IPS-18c (cell line): ENCODE measurements around the gene CACNA1C.

ENCODE experiments used
- H3K4me3 ChIP-seq: 2 replicates; pipeline ENCODE4 v1.7.0; 2013; ENCODE audit warnings: low read depth, mild to moderate bottlenecking, low read length, moderate library complexity; ENCODE audit not compliant: insufficient read depth
- H3K9me3 ChIP-seq: one replicate; pipeline ENCODE4 v1.6.1; 2013; ENCODE audit warnings: mild to moderate bottlenecking, low read length, moderate library complexity; ENCODE audit not compliant: control insufficient read depth, insufficient read depth

The CACNA1C gene

DNA sequence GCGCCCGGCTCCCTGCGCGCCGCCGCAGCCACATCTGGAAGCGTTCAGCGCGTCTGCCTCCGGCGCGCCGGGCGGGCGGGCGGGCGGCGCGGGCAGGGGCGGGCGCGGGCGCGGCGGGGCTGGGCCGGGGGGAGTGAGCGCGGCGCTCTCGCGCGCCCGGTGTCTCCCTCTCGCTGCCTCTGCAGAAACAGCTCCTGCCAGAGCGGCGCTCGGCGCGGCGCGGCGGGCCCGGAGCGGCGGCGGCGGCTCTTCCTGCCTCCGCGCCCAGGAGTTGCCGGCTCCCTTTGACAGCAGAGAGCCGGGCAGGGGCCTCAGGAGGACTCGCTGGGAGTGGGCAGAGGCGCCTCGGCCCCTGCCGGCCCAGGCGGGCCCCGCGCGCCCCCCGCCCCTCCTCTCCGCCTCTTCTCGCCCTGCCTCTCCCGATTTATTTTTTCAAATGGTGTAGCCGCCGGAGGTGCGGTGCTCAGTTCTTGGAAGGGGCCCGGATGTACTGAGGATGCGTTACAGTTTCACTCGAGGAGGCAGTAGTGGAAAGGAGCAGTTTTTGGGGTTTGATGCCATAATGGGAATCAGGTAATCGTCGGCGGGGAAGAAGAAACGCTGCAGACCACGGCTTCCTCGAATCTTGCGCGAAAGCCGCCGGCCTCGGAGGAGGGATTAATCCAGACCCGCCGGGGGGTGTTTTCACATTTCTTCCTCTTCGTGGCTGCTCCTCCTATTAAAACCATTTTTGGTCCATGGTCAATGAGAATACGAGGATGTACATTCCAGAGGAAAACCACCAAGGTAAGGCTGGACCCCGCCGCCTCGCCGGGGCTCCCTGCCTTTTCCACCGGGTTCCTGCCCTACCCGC, at the start of gene CACNA1C:
TSS of gene CACNA1C (plus strand) at position 162 of the 853 bp plus-strand sequence. CDS start at position 738, 576 bp downstream.
- H3K9me3 ChIP-seq, result no peaks in the 10 kb centered on the region
- H3K4me3 ChIP-seq, result peak within 1 kb of the TSS; percentile 65

DNA sequence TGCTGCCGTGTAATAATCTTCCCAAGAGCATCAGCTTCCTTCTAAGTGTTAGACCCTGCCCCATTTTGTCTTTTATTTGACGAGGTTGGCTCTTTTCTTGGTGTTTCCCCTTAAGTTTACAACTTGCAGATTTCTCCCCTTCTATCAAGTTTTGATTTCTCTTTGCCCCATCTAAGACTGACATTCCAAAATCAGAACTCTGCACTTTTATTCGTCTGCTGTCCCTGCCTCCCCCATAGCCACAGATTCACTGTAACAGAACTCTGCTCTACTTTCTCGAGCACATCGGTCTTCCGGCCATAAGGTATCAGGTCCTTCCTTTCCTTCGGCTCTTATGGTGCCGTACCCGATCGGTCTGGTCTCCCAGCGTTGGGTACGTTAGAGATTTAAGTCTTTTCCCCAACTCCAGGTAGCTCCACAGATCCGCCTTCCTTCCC, 49.1 kb upstream of the CACNA1C start:
- no peaks in the 10 kb centered on the region for H3K9me3 ChIP-seq
- H3K4me3 ChIP-seq, result peak overlapping the region; percentile 87

DNA sequence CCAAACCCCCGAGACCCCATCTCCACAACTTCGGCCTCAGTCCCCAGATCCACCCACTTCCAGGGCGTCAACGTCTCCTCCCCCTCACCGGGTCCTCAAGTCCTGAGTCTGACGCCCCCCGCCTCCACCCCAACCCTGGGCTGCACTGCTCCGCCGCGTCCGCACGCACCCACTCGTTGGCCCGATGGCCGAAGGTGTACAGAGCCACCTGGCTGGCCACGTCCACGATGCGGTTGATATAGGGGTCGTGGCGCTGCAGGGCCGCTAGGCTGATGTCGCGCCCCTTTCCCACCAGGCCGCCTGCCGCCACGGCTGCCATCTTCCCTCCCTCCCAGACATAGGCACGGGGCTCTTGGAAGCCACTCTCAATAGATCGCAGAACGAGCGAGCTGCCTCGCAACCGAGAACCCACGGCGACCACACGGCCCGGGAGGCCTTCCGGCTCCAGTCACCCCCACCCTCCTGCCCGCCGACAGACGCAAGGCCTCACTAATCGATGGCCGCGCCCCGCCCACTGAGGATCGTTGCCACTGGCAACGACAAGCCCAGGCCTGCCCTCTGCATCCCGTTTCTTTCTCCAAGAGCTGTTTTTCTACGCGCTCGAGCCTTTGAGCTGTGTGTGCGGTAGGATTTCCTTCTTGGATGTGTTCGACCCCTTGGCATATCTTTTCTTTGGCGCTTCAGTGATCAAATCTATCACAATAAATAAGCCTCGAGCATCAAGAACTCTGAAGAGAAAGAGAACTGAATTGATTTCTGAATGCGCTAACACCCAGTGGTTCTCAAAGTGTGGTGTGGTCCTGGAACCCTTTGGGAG, 48.5 kb upstream of the CACNA1C start, which contains the start of gene DCP1B:
TSS of gene DCP1B (minus strand) at position 345 of the 817 bp plus-strand sequence. CDS start at position 319, 26 bp downstream.
- H3K9me3 ChIP-seq, result no peaks in the 10 kb centered on the region
- peak within 1 kb of the TSS; percentile 87 for H3K4me3 ChIP-seq

DNA sequence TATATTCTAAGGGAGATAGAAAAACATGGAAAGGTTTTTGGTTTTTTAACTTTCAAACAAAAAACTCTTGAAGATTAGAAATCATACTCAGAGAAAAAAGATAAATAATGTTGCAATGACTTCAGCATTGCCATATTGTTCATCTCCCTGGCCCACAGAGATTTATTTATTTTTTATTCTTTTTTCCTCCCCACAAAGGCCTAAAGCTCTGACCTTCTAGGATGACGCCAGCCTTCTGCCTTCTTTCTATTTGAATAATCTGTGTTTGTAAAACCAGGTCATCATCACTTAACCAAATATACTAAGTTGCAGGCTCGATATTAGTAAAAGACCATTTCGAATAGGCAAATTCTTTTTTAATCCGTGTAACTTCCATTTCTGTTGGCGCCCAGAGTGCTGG, 44.1 kb upstream of the CACNA1C start:
- H3K9me3 ChIP-seq, result no peaks in the 10 kb centered on the region
- H3K4me3 ChIP-seq, result no peak overlapping the region

DNA sequence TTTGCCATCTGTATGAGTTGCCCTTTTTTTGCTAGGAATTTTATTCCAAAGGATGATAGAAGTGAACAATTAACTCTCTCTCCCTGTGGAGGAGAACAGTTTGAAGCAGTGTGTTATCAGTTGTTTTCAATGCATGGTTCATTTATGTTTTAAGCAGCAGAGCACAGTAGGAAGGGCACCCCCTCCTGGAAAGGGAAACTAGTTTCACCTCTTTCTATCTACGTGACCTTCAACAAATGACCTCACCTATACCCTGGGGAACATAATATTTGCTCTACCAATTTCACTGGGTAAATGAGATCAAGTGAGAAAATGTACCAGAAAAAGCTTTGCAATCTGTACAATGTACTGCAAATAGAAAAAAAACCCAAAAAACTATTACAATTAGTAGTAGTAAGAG, 43.2 kb upstream of the CACNA1C start:
- no peak overlapping the region for H3K4me3 ChIP-seq
- H3K9me3 ChIP-seq, result no peaks in the 10 kb centered on the region

DNA sequence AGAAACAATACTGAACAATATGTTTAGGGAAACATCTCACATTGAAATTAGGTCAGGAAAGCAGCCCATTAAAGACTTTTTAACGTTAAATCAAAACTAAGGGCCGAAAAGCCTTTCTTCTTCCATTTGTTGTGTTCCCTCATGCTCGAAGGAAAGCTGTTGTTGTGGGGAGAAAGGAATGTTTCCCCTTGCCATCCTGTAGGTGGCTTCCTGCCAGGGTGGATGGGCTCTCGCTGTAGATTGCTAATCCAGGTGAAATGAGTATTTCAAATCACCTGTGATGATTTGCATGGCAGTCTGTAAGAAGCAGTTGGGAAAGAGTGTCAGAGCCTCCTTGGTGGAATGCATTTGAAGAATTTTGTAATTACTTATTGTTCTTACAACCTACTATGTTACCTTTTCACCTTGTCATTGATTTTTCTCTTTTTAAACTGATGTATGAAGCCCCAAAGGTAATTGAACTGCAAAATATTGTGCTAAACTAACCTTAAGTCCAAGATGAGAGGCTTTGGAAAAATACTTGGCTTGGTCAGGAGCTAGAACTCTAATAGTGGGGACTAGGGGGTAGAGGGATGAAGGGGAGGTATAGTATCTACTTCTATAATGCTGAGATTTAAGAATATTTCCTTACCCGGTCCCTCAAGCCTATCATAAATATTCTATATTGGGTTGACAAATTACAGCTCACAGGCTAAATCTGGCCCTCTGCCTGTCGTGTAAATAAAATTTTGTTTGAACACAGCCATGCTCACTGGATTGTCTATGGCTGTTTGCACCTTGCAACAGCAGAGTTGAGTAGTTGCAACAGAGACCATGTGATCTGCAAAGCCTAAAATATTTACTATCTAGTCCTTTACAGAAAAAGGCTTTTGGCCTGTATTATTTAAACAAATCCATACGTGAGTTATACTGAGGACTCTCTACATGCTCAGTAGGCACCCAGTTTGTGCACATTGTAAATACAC, 40.9 kb upstream of the CACNA1C start:
- no peak overlapping the region for H3K4me3 ChIP-seq

DNA sequence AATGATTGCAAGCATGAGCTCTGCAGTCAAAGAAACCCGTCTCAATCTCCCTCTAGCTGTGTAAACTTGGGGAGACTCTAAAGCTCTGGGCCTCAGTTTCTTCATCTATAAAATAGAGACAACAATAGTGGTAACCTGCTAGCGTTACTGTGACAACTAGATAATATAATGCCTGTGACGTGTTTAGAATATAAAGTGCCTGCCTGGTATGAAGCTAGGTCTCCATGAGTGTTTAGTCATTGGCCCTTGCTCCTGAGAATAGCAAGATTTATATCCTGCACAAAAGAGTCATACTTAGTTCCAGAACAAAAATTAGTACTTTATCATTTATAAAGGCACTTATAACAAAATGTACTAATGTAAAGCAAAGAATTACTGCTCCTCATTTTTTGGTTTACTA, 39.7 kb upstream of the CACNA1C start:
- Histone ChIP-seq H3K4me3 (no peak overlapping the region), H3K9me3 (no peaks in the 10 kb centered on the region)

More for the DNA sequence above, 40.9 kb upstream of the CACNA1C start:
- H3K9me3 ChIP-seq, result no peaks in the 10 kb centered on the region

DNA sequence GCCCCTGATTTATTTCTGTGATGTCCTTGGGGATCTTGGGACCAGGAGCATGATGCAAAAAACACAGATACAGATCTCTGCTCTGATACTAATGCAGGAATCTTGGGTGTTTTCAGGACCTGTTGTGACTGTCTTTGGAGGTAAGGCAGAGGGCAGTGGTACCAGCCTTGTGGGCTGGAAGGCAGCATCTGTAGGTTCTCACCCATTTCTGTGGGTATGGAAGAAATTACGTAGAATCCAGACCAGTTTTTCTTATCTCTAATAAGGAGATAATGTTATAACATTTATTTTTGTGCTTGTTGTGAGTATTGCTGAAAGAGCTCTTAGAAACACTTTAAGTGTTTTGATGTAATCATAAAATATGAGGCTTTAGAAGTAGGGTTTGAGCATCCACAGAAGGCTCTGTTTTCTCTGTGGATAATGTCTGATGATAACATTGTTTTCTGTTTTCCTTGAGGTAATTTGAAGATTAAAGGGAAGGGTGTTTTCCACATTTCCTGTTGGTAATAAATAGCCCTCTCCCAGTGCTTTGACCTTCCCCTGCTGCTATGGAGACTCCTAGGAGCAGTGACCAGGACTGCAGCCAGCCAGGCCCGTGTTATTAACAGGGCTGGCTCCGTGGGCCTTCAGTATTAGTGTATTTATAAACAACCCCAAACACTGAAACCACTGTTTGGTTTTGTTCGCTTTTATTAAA, 39.1 kb upstream of the CACNA1C start:
- no peak overlapping the region for H3K4me3 ChIP-seq
- H3K9me3 ChIP-seq, result no peaks in the 10 kb centered on the region

DNA sequence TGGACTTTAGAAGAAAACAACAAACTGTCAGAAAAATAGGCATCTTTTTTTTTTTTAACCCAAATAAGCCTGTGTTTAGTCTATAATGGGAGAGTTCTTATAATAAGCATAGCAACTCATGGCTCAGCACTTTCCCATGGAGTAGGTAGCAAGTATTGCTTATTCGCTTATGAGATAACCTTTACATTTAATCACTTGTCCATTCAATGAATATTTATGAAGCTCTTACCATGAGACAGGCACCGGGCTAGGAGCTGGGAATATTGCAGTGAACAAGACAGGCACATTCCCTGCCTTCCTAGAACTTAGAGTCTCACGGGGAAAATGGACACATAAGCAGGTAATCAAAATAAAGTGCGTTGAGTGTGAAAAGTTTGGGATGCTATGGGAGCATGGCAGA, 38.6 kb upstream of the CACNA1C start:
- H3K9me3 ChIP-seq, result no peaks in the 10 kb centered on the region

DNA sequence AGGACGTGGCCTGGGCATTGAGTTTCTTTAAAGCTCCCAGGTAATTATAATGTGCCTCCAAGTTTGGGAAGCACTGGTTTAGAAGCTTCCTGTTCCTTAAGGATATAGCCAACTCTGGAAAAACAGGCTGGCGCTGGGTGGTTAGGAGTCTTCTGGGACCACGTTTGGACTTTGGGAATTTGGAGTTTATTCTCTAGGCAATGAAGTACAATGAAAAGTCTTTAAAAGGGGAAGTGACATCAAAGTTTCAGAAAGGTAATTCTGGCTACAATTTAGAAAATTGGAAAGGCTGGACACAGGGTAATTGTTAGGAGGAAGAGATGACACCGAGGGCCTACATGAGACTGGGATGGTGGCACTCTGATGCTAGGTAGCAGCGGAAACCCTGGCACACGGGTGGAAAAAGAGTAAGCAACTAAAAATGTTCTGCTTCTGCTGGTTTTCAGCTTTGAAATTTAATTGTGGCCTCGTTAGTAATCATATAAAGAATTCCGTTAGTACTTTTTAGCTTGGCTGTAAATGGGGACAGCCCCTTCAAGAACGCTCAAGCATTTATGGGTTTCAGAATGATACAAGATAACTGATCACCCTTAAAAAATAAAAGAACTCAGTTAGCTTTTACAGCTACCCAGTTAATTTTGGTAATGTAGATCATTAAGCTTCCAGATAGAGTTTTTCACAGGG, 35.8 kb upstream of the CACNA1C start:
- no peak overlapping the region for H3K4me3 ChIP-seq
- no peaks in the 10 kb centered on the region for H3K9me3 ChIP-seq

More for the DNA sequence above, 38.6 kb upstream of the CACNA1C start:
- H3K4me3 ChIP-seq, result no peak overlapping the region

DNA sequence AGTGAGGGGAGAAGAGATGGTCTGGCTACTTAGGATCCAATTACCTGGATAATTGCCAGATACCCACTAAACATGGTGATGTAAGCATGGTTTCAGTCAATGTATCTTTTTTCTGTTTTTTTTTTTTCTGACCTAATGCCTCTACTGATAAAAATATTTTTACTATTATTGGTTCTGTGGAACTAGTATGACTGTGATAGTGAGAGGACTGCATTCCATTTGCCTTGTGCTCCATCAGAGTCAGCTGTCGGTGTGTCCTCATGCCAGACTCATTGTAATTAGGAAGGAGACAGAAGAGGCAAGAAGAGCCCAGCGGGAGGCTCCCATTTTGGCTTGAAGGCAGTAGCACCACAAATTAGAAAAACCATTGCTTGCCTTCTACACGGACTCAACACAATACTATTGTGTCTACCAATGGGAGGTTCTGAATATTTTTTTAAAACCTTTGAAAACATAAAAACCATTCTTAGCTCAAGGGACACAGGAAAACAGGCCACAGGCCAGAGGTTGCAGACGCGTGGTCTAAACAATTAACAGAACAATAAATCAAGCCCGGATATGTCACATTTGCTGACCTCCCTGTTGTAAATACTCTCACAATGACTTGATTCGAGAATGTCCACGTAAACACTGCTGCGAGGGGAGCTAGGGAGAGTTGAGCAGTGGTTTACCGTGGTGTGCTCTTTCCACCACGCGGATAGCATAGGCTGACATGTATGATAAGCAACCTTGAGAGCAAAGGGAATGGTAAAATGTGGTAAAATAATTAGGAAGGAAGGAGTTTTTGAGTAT, 35.0 kb upstream of the CACNA1C start:
- no peak overlapping the region for H3K4me3 ChIP-seq
- no peaks in the 10 kb centered on the region for H3K9me3 ChIP-seq

DNA sequence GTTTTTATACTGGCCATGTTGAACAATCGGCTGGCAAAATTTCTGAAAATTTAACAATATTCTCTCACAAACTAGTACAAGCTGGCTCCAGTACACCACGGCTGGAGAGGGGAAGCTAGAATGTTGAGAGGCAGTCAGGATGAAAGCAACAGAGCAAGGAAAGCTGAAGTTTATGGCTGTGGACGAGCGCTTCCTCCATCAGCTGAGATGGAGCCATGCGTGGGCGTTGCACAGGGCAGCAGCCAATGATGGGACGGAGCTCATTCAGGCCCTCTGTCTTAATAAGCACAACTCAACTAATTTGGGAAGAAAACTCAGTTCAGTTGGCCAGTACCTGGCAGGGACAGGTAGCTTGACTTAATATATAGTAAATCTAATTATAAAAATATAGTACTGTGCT, 34.4 kb upstream of the CACNA1C start:
- no peaks in the 10 kb centered on the region for H3K9me3 ChIP-seq
- no peak overlapping the region for H3K4me3 ChIP-seq

DNA sequence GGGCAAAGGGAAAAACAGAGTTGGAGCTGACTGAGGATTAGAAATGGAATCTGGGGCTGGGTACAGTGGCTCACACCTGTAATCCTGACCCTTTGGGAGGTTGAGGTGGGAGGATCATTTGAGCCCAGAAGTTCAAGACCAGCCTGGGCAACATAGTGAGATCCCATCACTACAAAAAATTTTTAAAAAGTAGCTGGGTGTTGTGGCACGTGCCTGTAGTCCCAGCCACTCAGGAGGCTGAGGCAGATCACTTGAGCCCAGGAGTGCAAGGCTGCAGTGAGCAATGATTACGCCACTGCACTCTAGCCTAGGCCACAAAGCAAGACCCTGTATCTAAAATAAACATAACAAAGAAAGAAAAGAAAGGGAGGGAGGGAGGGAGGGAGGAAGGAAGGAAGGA, 33.7 kb upstream of the CACNA1C start:
- no peak overlapping the region for H3K4me3 ChIP-seq
- H3K9me3 ChIP-seq, result no peaks in the 10 kb centered on the region

DNA sequence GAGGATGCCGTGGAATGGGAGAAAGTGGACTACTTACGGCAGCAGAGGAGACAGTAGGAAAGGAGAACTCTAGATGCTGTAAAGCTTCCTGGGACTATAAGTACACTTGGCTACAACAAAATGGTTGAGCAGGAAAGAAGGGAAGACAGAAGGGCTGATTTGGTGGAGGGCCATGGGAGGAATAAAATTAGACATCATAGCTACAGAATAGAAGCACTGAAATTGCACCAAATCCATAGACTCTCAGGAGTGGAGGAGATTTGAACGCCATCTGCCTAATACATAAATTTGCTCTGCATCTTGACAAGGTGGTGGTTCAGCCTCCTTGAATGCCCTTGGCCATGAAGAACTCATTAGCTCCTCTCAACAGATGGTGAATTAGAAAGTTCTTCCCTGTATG, 32.3 kb upstream of the CACNA1C start:
- no peak overlapping the region for H3K4me3 ChIP-seq
- no peaks in the 10 kb centered on the region for H3K9me3 ChIP-seq

DNA sequence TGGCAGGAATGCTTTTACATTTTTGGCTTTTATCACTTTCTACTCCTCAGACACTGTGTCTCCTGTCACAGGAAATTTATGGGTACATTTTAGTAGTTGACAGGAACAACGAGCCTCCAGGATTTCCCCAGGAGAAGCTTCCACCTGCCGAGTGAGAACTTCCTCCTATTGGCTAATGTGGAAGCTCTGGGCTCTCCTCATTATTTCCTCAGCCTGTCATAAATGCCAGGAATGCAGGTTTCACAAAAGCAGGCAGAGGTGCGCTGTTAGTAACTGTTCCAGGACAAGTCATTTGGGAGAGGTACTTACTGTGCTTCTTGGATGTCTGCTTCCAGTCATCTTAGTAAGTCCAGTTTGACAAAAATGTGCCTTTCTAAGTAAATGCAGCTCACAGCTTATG, 29.4 kb upstream of the CACNA1C start:
- Histone ChIP-seq H3K9me3 (no peaks in the 10 kb centered on the region), H3K4me3 (no peak overlapping the region)
